ENCODE results near the gene ZBTB11. TPM values are rescaled to one million over a fixed set of nuclear protein-coding genes. Genes with fewer than 3 reads are reported as not detected.
"Not testable (repeated sequence)": the region's sequence is repeated elsewhere in the genome, so short reads cannot be mapped to it uniquely, and the experiment has no call there.

ZBTB11 gene
- total and polyA plus RNA-seq, 2 experiments from 2014 or later, result 7.3 to 15.8 TPM

DNA sequence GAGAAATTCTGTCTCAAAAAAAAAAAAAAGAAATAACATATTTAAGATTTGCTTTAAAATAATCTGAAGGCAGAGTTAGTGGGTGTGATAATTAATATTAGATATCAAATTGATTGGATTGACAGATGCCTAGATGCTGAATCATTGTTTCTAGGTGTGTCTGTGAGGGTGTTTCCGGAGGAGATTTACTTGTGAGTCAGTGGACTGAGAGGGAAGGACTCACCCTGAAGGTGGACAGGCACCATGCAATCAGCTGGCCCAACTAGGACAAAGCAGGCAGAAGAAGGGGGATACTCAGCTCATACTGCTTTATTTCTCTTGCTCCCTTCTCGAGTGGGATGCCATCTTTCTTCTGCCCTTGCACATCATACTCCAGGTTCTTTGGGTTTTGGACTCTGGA is 26.2 kb upstream of the ZBTB11 start:
- Histone ChIP-seq H3K27me3 (no peaks in the 10 kb centered on the region), H3K36me3 (no peaks in the 10 kb centered on the region), H3K4me3 (no peak overlapping the region), H3K4me1 (ENCODE audit: low read depth) (no peaks in the 10 kb centered on the region), H3K9me3 (ENCODE audit: low read depth) (no peaks in the 10 kb centered on the region), H3K27ac (no peak overlapping the region)
- DNase-seq (ENCODE audit: low read depth in 1 of 2, low spot score in 1 of 2), result no peak
- TF ChIP-seq, protein P1, sequence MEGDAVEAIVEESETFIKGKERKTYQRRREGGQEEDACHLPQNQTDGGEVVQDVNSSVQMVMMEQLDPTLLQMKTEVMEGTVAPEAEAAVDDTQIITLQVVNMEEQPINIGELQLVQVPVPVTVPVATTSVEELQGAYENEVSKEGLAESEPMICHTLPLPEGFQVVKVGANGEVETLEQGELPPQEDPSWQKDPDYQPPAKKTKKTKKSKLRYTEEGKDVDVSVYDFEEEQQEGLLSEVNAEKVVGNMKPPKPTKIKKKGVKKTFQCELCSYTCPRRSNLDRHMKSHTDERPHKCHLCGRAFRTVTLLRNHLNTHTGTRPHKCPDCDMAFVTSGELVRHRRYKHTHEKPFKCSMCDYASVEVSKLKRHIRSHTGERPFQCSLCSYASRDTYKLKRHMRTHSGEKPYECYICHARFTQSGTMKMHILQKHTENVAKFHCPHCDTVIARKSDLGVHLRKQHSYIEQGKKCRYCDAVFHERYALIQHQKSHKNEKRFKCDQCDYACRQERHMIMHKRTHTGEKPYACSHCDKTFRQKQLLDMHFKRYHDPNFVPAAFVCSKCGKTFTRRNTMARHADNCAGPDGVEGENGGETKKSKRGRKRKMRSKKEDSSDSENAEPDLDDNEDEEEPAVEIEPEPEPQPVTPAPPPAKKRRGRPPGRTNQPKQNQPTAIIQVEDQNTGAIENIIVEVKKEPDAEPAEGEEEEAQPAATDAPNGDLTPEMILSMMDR (IDR thresholded peaks at IDR 0.05; ENCODE audit: low read depth, low read length), result no peak

DNA sequence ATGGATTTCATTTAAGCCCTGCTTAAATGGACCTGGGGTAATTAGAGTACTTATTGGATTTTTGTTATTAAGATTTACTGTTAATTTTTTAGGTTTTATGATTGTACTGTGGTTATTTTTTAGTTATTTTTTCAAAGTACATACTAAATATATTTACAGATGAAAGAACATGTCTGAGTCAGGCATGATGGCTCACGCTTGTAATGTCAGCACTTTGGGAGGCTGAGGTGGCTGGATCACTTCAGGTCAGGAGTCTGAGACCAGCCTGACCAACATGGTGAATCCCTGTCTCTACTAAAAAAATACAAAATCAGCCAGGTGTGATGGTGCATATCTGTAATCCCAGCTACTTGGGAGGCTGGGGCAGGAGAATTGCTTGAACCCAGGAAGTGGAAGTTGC is 25.8 kb upstream of the ZBTB11 start:
- no peak overlapping the region for H3K27ac ChIP-seq
- TF ChIP-seq, protein P1 (IDR thresholded peaks at IDR 0.05; ENCODE audit: low read depth, low read length), result no peak
- no peaks in the 10 kb centered on the region for H3K4me1 ChIP-seq (ENCODE audit: low read depth)
- H3K9me3 ChIP-seq (ENCODE audit: low read depth), result no peaks in the 10 kb centered on the region
- no peak overlapping the region for H3K4me3 ChIP-seq
- DNase-seq (ENCODE audit: low read depth in 1 of 2, low spot score in 1 of 2), result no peak
- H3K36me3 ChIP-seq, result no peaks in the 10 kb centered on the region
- H3K27me3 ChIP-seq, result no peaks in the 10 kb centered on the region

DNA sequence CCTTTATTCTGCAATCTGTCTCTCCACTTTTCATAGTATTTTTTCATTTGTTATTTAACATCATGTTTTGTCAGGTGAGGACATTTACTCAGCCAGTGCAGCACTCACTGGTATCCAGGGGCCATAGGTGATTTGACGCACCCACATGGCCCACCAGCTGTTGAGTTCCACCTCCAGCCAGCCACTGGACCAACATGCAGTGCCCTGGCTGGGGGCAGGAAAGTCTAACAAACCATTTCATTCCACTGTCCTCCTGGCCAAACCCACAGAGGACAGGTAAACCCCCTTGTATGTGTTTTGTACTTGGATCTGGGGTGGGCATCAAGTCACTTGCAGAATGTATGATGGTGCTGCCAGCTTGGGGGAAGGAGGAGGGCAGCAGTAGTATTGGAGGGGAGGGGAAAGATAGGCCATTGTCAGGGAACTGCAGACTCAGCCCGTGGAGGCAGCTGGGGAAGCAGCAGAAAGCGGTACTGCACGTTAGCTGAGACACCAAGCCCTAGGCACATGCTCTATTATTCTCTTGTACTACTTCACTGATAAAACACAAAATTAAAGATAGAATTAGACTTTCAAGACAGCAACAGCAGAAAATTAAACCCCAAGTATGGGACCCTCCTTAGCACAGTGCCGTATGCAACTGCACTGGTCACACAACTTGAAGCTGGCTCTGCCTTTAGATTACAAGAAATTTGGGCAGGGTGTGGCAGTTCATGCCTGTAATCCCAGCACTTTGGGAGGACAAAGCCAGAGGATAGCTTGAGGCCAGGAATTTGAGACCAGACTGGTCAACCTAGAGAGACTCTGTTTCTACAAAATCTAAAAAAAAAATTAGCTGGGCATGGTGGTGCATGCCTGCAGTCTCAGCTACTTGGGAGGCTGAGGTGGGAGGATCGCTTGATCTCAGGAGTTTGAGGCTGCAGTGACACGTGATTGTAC is 25.0 kb upstream of the ZBTB11 start:
- no peak overlapping the region for H3K27ac ChIP-seq
- H3K27me3 ChIP-seq, result no peaks in the 10 kb centered on the region
- H3K9me3 ChIP-seq (ENCODE audit: low read depth), result no peaks in the 10 kb centered on the region
- H3K36me3 ChIP-seq, result no peaks in the 10 kb centered on the region
- no peak for DNase-seq (ENCODE audit: low read depth in 1 of 2, low spot score in 1 of 2)
- no peak overlapping the region for H3K4me3 ChIP-seq
- H3K4me1 ChIP-seq (ENCODE audit: low read depth), result no peaks in the 10 kb centered on the region
- TF ChIP-seq, protein P1 (IDR thresholded peaks at IDR 0.05; ENCODE audit: low read depth, low read length), result no peak

GRCh38 chr3:101695779-101696372 is 18.9 kb upstream of the ZBTB11 start:
- H3K36me3 ChIP-seq, result no peaks in the 10 kb centered on the region
- peak; percentile 68 to 69 for DNase-seq (ENCODE audit: low read depth in 1 of 2, low spot score in 1 of 2)
- no peaks in the 10 kb centered on the region for H3K4me1 ChIP-seq (ENCODE audit: low read depth)
- TF ChIP-seq, protein P1 (IDR thresholded peaks at IDR 0.05; ENCODE audit: low read depth, low read length), result peak; percentile 64
- H3K4me3 ChIP-seq, result no peak overlapping the region
- H3K27me3 ChIP-seq, result no peaks in the 10 kb centered on the region
- no peak overlapping the region for H3K27ac ChIP-seq
- H3K9me3 ChIP-seq (ENCODE audit: low read depth), result no peaks in the 10 kb centered on the region

DNA sequence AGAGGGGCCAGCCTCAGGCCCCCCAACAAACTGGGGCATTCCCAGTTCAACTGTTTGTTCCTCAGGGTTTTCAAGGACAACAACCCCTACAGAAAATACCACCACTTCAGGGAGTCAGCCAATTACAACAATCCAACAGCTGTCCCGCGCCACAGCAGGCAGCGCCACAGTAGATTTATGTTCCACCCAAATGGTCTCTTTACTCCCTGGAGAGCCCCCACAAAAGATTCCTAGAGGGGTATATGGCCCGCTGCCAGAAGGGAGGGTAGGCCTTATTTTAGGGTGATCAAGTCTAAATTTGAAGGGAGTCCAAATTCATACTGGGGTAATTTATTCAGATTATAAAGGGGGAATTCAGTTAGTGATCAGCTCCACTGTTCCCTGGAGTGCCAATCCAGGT is 17.9 kb upstream of the ZBTB11 start:
- H3K4me1 ChIP-seq (ENCODE audit: low read depth); H3K27me3 ChIP-seq; H3K9me3 ChIP-seq (ENCODE audit: low read depth); H3K36me3 ChIP-seq; DNase-seq (ENCODE audit: low read depth in 1 of 2, low spot score in 1 of 2); H3K27ac ChIP-seq; H3K4me3 ChIP-seq: not testable (repeated sequence)

DNA sequence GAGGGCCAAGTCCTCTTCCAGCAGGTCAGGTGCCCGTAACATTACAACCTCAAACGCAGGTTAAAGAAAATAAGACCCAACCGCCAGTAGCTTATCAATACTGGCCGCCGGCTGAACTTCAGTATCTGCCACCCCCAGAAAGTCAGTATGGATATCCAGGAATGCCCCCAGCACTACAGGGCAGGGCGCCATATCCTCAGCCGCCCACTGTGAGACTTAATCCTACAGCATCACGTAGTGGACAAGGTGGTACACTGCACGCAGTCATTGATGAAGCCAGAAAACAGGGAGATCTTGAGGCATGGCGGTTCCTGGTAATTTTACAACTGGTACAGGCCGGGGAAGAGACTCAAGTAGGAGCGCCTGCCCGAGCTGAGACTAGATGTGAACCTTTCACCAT is 16.6 kb upstream of the ZBTB11 start:
- H3K36me3 ChIP-seq; H3K4me3 ChIP-seq; H3K27me3 ChIP-seq; H3K27ac ChIP-seq; H3K4me1 ChIP-seq (ENCODE audit: low read depth); H3K9me3 ChIP-seq (ENCODE audit: low read depth): not testable (repeated sequence)
- TF ChIP-seq, protein P1 (IDR thresholded peaks at IDR 0.05; ENCODE audit: low read depth, low read length), result peak; percentile 60
- DNase-seq (ENCODE audit: low read depth in 1 of 2, low spot score in 1 of 2), result peak; percentile 56 to 74

DNA sequence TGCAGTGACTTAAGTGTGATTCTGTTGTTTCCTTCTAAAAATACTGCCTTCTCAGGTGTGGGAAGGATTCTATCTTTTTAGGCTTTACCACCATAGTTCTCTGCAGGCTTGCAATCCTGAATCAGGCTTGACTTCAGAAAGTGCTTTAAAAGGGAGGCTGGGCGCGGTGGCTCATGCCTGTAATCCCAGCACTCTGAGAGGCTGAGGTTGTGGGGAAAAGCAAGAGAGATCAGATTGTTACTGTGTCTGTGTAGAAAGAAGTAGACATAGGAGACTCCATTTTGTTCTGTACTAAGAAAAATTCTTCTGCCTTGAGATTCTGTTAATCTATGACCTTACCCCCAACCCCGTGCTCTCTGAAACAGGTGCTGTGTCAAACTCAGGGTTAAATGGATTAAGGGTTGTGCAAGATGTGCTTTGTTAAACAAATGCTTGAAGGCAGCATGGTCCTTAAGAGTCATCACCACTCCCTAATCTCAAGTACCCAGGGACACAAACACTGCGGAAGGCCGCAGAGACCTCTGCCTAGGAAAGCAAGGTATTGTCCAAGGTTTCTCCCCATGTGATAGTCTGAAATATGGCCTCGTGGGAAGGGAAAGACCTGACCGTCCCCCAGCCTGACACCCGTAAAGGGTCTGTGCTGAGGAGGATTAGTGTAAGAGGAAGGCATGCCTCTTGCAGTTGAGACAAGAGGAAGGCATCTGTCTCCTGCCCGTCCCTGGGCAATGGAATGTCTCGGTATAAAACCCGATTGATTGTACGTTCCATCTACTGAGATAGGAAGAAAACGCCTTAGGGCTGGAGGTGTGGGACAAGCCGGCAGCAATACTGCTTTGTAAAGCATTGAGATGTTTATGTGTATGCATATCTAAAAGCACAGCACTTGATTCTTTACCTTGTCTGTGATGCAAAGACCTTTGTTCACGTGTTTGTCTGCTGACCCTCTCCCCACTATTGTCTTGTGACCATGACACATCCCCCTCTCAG is 15.0 kb upstream of the ZBTB11 start:
- DNase-seq (ENCODE audit: low read depth in 1 of 2, low spot score in 1 of 2); H3K4me1 ChIP-seq (ENCODE audit: low read depth); H3K27ac ChIP-seq; H3K9me3 ChIP-seq (ENCODE audit: low read depth); H3K4me3 ChIP-seq; H3K36me3 ChIP-seq; H3K27me3 ChIP-seq: not testable (repeated sequence)

Data from cardiac muscle cell (in vitro differentiated cells and primary cell).